NCI-H524 treated with DMSO at 0.1 percent for 48 hours (cell line): Measurements from ENCODE around the gene ARHGAP26.
"Not testable (repeated sequence)": the region's sequence is repeated elsewhere in the genome, so short reads cannot be mapped to it uniquely, and the experiment has no call there.

Experiments
- DNase-seq: peaks from one replicate; lab custom pipeline; 2025; lab: John Stamatoyannopoulos, UW

ARHGAP26 gene

GRCh38 chr5:142906863-142907671, 136.9 kb downstream of the ARHGAP26 start:
- DNase-seq: peak; percentile 26

GRCh38 chr5:142908659-142909058, 138.5 kb downstream of the ARHGAP26 start:
- DNase-seq: no peak

DNA sequence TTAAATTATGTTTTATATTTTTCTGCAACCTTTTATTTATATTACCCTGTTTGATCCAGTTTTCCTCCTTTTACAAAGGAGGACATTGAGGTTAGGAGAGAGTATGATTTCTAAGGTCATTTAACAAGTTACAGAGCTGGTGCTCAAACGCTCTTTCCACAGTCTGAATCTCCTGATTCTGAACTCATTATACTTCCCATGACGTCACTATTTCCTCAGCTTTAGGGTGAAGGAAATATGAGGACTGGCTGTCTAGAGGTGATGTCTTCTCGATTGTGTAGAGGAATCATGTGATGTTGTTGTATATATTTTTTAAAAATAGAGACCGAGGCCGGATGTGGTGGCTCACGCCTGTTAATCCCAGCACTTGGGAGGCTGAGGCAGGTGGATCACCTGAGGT, 140.0 kb downstream of the ARHGAP26 start:
- no peak for DNase-seq

DNA sequence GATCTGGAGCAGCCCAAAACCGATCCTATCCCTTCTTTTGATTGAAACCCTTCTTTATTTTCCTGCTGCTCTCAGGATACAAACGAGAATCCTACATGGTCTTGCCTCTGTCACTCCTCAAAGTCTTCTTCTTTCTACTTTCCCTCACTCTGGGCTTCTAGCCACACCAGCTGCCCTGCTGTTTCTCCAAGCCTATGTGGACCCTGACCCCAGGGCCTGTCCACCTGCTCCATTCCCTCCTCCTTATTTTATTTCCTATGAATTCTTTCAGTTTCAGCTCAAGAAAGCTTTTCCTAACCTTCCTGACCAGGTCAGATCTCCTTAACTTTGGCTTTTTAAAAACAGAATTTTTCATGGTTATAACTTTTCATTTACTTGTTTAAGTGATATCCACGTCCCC, 141.0 kb downstream of the ARHGAP26 start:
- no peak for DNase-seq

DNA sequence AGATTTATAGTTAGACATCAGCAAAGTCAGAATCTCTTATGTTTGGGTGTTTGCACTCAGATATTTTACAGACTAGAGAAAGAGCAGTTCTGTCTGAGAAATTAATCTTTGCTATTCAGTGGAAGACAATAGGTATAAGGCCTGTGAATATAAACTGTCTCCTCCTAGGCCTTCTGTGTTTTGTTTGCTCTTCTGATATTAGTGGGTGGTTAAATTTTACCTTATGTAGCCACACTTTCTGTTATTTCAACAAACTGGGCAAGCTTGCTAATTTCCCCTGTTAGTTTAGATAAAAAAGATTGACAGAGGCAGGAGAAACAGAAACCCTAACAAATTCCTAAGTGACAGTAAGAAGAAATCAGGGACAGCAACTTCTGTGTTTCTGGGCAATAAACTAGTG, 141.6 kb downstream of the ARHGAP26 start:
- DNase-seq: no peak

DNA sequence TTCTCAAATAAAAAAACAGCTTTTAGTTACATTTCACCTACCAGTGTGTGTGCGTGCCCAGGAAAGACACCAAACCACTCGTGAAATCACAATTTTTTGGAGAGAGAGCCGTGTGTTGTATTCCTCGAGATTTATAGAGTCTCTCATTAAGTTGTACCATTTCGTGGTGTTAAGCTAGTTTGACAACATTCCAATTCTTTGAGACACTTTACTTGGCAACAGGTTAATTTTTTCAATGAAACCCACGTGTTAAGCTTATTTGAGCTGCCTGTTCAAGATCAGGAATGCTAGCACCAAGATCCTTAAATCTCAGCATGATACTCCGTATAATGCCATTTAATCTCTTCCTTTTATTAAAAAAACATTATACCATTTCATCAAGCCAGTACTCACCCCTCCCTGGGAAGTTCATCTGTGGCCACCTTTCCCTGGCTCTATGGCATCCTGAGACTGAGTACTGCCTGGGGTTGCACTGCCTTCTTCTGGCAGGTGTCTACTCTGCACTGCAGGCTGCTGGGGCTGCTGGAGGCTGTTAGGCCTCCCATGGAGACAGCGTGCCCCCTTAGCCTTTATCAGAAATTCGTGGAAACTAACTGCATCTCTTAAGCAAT, 143.7 kb downstream of the ARHGAP26 start:
- no peak for DNase-seq

DNA sequence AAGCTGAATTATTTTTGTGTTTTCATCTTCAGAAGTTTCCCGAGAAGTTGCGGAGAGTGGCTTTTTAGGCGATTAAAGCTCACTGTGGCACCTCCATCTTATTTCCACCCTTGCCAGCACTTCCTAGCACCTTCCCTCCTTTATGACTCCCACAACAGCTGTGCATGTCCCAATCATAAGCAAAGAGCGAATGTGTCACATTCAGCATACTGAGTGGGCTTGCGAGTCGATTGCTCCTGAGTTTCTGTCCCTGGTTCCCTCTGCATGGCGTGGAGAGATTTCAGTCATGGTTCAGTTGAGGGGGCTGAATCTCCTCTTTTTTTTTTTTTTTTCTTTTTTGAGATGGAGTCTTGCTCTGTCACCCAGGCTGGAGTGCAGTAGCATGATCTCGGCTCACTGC, 144.9 kb downstream of the ARHGAP26 start:
- no peak for DNase-seq

- DNase-seq: no peak
Observed at GRCh38 chr5:142915813-142916424, 145.7 kb downstream of the ARHGAP26 start.

- no peak for DNase-seq
Observed at GRCh38 chr5:142918959-142919635, 148.9 kb downstream of the ARHGAP26 start.

GRCh38 chr5:142920849-142921612, 150.9 kb downstream of the ARHGAP26 start:
- no peak for DNase-seq

GRCh38 chr5:142922223-142922952, 152.2 kb downstream of the ARHGAP26 start:
- DNase-seq: peak; percentile 9

- DNase-seq: peak; percentile 17
Observed at GRCh38 chr5:142924135-142924883, 154.1 kb downstream of the ARHGAP26 start.

GRCh38 chr5:142925795-142926194, 155.6 kb downstream of the ARHGAP26 start:
- DNase-seq: no peak

- no peak for DNase-seq
Observed at GRCh38 chr5:142926549-142926948, 156.4 kb downstream of the ARHGAP26 start.

- DNase-seq: not testable (repeated sequence)
Observed at GRCh38 chr5:142928999-142929398, 158.8 kb downstream of the ARHGAP26 start.

- DNase-seq: no peak
Observed at GRCh38 chr5:142929587-142929986, 159.4 kb downstream of the ARHGAP26 start.

- DNase-seq: no peak
Observed at GRCh38 chr5:142930395-142931110, 160.4 kb downstream of the ARHGAP26 start.

DNA sequence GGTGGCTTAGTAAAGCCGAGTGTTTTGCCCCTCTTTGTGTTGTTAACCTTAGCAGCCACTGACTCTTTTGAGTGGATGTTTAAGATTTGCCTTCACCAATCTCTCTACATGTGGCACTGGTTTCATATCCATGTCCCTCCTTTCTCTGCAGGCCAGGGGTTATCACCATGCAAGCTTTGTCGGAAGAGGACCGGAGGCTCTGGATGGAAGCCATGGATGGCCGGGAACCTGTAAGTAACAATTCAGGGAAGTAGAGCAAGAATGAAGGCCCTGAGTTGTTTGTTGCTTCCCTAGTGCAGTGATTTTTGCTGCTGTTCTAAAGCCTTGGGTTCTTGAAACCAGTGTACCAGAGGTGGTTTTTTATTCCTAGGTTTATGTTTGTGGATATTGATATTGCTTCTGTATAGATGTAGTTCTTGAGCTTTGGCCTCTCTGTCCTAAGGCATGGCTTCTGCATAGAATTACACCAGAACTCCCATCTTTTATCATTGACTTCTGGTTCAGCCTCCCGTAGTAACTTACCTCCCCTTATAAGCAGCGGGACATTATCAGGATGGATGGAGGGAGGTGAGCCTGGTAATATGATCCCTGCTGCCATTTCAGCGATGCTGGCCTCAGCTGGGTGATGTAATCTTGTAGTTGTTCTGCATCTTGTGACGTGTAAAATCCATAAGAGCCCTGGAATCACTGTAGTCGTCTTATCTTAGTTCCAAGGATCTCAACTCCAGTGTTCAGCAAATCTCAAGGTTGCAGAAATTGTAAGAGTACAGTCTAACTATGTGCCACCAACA, 161.9 kb downstream of the ARHGAP26 start:
- DNase-seq: no peak
